GM19351 (cell line): Measurements from ENCODE around the gene NIPSNAP2.
"Not testable (repeated sequence)": the region's sequence is repeated elsewhere in the genome, so short reads cannot be mapped to it uniquely, and the experiment has no call there.

Source experiments
- ATAC-seq: cut with Tn5 transposase; IDR thresholded peaks from one replicate; pipeline ENCODE4 v1.9.1; 2021; ENCODE audit warnings: mild to moderate bottlenecking, moderate library complexity; ENCODE audit not compliant: unreplicated experiment

NIPSNAP2 gene

DNA sequence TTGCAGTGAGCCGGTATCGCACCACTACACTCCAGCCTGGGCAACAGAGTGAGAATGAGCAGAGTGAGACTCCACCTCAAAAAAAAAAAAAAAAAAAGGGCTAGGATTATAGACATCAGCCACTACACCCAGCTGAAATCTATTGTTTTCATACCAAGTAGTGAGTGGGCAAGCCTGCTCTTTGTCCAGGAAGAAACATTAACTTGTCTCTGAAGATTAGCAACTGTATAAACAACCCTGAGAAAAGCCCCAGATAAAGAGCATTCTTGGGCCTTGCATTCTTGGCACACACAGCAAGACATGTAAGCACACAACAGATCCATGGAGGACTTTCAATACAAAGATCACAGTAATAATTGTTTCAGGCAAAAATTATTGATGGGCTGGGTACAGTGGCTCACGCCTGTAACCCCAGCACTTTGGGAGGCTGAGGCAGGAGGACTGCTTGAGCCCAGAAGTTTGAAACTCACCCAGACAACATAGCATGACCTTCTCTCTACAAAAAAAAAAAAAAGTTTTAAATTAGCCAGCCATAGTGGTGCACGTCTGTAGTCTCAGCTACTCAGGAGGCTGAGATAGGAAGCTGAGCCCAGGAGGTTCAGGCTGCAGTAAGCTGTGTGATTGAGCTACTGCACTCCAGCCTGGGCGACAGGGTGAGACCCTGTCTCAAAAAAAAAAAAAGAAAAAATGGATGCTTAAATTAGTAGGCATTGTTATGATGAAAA is 82.5 kb downstream of the NIPSNAP2 start:
- ATAC-seq, result no peak

DNA sequence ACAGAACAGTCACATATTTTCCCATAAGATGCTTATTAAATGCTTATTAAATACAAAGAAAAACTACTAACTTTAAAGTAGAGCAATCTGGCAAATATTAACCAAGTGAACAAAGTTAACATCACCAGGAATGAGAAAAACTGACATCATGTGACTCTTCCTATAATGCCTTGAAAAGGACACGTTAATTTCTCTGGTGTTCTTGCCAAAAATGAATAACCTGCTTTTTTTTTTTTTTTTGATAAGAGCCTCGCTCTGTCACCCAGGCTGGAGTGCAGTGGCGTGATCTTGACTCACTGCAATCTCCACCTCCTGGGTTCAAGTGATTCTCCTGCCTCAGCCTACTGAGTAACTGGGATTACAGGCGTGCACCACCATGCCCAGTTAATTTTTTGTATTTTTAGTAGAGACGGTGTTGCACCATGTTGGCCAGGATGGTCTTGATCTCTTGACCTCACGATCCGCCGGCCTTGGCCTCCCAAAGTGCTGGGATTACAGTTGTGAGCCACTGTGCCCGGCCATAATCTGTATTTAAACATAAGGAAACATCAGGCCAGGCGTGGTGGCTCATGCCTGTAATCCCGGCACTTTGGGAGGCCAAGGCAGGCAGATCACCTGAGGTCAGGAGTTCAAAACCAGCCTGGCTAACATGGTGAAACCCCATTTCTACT is 83.2 kb downstream of the NIPSNAP2 start:
- not testable (repeated sequence) for ATAC-seq

DNA sequence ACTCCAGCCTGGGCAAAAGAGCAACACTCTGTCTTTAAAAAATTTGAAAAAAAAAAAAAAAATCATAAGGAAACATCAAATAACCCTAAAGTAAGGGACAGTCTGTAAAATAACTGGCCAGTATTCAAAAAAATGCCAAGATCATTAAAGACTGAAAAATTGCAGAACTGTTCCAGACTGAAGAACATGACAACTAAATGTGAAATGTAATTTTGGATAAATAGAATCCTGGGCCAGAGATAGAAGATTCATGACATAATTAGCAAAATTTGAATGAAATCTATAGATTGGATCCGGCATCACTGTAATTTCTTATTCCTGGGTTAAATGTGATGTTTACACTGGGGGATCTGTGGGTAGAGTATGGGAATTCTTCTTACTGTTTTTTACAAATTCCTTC is 83.9 kb downstream of the NIPSNAP2 start:
- ATAC-seq, result no peak

DNA sequence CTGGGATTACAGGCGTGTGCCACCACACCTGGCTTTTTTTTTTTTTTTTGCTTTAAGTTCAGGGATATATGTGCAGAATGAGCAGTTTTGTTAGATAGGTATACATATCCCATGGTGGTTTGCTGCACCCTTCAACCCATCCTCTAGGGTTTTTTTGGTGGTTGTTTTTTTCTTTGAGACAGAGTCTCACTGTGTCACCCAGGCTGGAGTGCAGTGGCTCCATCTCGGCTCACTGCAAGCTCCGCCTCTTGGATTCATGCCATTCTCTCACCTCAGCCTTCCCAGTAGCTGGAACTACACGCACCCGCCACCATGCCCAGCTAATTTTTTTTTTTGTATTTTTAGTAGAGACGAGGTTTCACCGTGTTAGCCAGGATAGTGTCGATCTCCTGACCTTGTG is 84.4 kb downstream of the NIPSNAP2 start:
- ATAC-seq, result not testable (repeated sequence)
